Psoas muscle (tissue), 8 donors: ENCODE results near the gene GET4. TPM values are rescaled to one million over a fixed set of nuclear protein-coding genes. Genes with fewer than 3 reads are reported as not detected.

ENCODE experiments used
- ATAC-seq, 4 donors: fragments of 200-7000 bp; cut with Tn5 transposase; one replicate each; pipeline ENCODE4 v1.9.1; 2020; ENCODE audit warnings: moderate library complexity in 3 of 4, mild to moderate bottlenecking in 2 of 4
- DNase-seq, 2 donors: peaks; one replicate each; pipeline ENCODE4 v3.0.0-alpha.2; 2020
- H3K27ac ChIP-seq: fragments of 200-600 bp; one replicate; pipeline ENCODE4 v1.8.0; 2022
- H3K27me3 ChIP-seq, 3 donors: fragments of 200-600 bp in 1 of 3; one replicate each; pipeline versions ENCODE4 v1.6.1 to v1.8.0; 2013 to 2022; ENCODE audit warnings: low read length in 2 of 3, mild to moderate bottlenecking in 2 of 3, moderate library complexity in 1 of 3; ENCODE audit not compliant: insufficient read depth in 3 of 3
- H3K36me3 ChIP-seq, 2 donors: fragments of 200-600 bp in 1 of 2; one replicate each; pipeline versions ENCODE4 v1.6.1 to v1.8.0; 2013 to 2022; ENCODE audit warnings: low read depth in 1 of 2, mild to moderate bottlenecking in 1 of 2, moderate library complexity in 1 of 2; ENCODE audit not compliant: insufficient read depth in 1 of 2
- H3K4me1 ChIP-seq: fragments of 200-600 bp; one replicate; pipeline ENCODE4 v1.8.0; 2022
- H3K4me3 ChIP-seq: fragments of 200-600 bp; one replicate; pipeline ENCODE4 v1.8.0; 2022; ENCODE audit warnings: mild to moderate bottlenecking
- H3K9me3 ChIP-seq: fragments of 200-600 bp; one replicate; pipeline ENCODE4 v1.8.0; 2022
- WGBS, 3 donors: extraction: QIAGEN DNeasy Blood & Tissue Kit; methylation state at CpG; one replicate each; pipeline versions ENCODE4 v1.1.6 to v1.1.7; 2013; 5-methylcytosine and 5-hydroxymethylcytosine counted together
- intact Hi-C, 2 donors: fragments of 100-400 bp; cut with DNase I; formaldehyde crosslinking; loops; one replicate each; pipeline versions ENCODE4 v1.11.0 to v1.14.2; 2022
- polyA plus RNA-seq, 3 donors: library from polyadenylated mRNA; stranded (reverse); fragments of 200-250 nt; gene quantifications; one replicate each; pipeline ENCODE4 v1.2.3, GENCODE V29; 2013
- total RNA-seq, 4 donors: library from RNA; stranded (reverse); fragmentation: NEBNext Ultra II Directional in 2 of 4; extraction: Animal tissue kit (Norgen Biotek cat#: 25700) in 2 of 4; gene quantifications; one replicate each; pipeline versions ENCODE4 v1.2.1 to v1.2.4, GENCODE V29; 2021 to 2023
- TF ChIP-seq, protein P1 (sequence below): fragments of 200-600 bp; IDR thresholded peaks from one replicate; pipeline ENCODE4 v1.8.0; 2022; ENCODE audit warnings: antibody characterized with exemption
- donor health status: healthy with polysubstance abuse.
- donor health status: DM: no; HTN: no; CAD: no; lungs with moderate emphysema.
- donor health status: Bipolar disorder and iron deficiency.
- donor health status: healthy.
- donor health status: DM: yes; HTN: yes; CAD: no.
- donor health status: DM: no; HTN: no; CAD: no.
- donor health status: DM: no; HTN: no; CAD: no.
- donor health status: DM: yes; HTN: yes; CAD: no.

Gene GET4
- total and polyA plus RNA-seq, 7 donors, result 27.3 to 51.1 (median 36.8) TPM

- no peak for DNase-seq
- Histone ChIP-seq H3K27ac (no peak overlapping the region), H3K9me3 (no peaks in the 10 kb centered on the region), H3K36me3 (peaks cover 0 to 13% of the 10 kb centered on the region in 2 donors), H3K27me3 (peaks cover 0 to 22% (median 4%) of the 10 kb centered on the region in 3 donors), H3K4me1 (no peaks in the 10 kb centered on the region), H3K4me3 (no peak overlapping the region)
- WGBS, 3 donors, result 57 to 79% (median 65%) methylated on average over 8 of the region's 8 CpGs
- TF ChIP-seq, protein P1, sequence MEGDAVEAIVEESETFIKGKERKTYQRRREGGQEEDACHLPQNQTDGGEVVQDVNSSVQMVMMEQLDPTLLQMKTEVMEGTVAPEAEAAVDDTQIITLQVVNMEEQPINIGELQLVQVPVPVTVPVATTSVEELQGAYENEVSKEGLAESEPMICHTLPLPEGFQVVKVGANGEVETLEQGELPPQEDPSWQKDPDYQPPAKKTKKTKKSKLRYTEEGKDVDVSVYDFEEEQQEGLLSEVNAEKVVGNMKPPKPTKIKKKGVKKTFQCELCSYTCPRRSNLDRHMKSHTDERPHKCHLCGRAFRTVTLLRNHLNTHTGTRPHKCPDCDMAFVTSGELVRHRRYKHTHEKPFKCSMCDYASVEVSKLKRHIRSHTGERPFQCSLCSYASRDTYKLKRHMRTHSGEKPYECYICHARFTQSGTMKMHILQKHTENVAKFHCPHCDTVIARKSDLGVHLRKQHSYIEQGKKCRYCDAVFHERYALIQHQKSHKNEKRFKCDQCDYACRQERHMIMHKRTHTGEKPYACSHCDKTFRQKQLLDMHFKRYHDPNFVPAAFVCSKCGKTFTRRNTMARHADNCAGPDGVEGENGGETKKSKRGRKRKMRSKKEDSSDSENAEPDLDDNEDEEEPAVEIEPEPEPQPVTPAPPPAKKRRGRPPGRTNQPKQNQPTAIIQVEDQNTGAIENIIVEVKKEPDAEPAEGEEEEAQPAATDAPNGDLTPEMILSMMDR, result no peak
- peak in 2 of 4 donors; percentile 3 to 5 for ATAC-seq
- intact Hi-C loops, result no loop called here
These were observed 24.7 kb downstream of the GET4 start for GRCh38 chr7:901041-901387.

DNA sequence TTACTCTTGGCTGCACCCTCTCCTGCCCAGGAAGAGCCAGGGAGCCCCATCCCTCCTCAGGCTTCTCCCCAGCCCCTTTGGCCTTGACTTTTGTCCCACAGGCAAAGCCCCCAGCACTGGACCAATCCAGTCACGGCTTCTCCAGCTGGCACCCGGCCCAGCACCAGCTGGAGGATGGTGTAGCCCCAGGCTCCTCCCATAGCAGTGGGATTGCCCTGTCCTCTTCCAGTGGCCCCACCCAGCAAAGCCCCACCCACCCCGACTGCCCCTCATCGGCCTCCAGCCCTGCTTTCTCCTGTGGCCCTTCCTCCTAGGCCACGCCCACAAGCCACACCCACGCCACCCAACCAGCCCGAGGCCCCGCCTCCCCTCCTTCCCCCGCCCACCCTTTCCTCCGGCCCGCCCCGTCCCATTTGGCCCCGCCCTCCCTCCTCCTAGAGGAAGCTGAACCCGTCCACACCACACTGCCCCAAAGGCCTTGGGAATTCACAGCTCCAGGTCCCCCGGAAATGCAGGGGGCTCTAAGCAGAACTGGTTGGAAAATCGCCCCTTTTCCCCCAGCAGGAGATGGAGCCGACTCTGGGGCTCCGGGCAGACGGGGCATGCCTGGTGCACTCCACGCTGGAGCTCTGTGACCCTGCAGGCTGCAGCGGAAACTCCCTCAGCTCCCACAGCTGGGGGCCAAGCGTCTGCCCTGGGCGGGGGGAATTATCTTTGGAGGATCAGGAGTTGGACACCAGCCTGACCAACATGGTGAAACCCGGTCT lies 25.2 kb downstream of the GET4 start:
- H3K27ac ChIP-seq, result no peak overlapping the region
- 13 to 19% (median 16%) methylated on average over 20 to 24 of the region's 24 CpGs for whole genome bisulfite sequencing, 3 donors
- H3K27me3 ChIP-seq, result peaks cover 0 to 22% (median 4%) of the 10 kb centered on the region in 3 donors
- H3K36me3 ChIP-seq, result peaks cover 0 to 7% of the 10 kb centered on the region in 2 donors
- intact Hi-C loops, result no loop called here
- no peak overlapping the region for H3K4me3 ChIP-seq
- no peaks in the 10 kb centered on the region for H3K9me3 ChIP-seq
- ATAC-seq (peak; percentile 28 to 66 (median 45)), DNase-seq (peak; percentile 80 to 86)
- TF ChIP-seq, protein P1, result no peak
- H3K4me1 ChIP-seq, result no peaks in the 10 kb centered on the region

DNA sequence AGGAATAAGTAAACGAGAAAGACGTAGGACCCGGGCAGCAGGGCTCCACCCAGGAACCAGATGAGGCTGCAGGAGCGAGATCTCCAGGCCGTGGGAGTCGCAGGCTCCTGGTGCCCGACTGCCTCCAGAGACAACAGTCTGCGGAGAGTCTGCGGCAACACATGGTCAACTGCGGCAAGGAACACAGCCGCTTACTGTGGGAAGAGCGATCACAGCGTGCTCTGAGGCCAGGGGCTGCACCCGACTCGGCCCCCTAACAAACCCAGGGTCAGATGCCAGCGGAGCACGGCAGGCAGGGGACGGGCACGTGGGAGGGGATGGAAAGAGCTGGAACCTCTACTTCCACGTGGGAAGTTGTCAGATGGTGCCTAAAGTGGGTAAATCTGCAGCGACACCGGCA lies 26.6 kb downstream of the GET4 start:
- no peak overlapping the region for H3K4me3 ChIP-seq
- no peaks in the 10 kb centered on the region for H3K36me3 ChIP-seq
- intact Hi-C loops, result no loop called here
- H3K27ac ChIP-seq, result no peak overlapping the region
- H3K4me1 ChIP-seq, result no peaks in the 10 kb centered on the region
- DNase-seq (no peak), ATAC-seq (no peak)
- peaks cover 0 to 30% (median 4%) of the 10 kb centered on the region in 3 donors for H3K27me3 ChIP-seq
- TF ChIP-seq, protein P1, result no peak
- 67 to 78% (median 75%) methylated on average over 22 of the region's 22 CpGs for WGBS, 3 donors
- H3K9me3 ChIP-seq, result no peaks in the 10 kb centered on the region

DNA sequence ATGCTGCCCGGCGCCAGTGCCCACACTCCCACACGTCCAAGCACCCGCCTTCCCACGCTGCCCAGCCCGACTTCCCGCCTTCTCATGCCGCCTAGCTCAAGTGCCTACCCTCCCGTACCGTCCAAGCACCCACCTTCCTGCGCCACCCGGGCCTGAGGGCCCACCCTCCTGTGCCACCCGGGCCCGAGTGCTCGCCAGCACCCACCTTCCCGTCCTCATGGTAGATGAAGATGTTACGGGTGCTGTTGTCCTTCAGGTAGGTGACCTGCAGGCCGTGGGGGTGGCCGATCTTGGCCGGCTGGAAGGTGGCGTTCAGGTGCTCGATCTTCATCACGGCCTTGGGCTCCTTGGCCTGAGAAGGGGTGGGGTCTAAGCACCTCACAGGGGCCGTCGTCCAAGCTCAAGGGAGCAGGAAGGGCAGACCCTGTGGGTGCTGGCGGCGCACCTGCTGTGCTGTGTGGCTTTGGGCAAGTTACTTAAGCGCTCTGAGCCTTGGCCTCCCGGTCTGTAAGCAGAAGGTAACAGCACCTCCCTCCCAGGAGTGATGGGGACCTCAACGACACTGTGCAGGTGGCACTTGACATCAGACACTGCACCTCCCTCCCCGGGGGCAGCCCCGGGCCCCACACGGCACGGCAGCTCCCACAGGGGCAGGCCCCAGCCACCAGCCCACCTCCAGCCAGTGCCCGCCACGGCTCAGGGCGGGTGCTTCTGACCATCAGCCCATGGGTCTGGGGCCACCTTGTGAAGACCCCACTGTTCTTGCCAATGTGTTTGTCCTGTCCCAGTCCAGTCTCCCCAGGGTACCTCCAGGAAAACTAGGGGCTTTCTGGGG lies 27.8 kb downstream of the GET4 start:
- DNase-seq, result no peak
- WGBS, 3 donors, result 63 to 71% (median 67%) methylated on average over 35 to 37 of the region's 37 CpGs
- intact Hi-C loops, result no loop called here
- no peak overlapping the region for H3K27ac ChIP-seq
- ATAC-seq, result no peak
- no peak overlapping the region for H3K4me3 ChIP-seq
- H3K27me3 ChIP-seq, result peaks cover 0 to 37% (median 4%) of the 10 kb centered on the region in 3 donors
- H3K36me3 ChIP-seq, result no peaks in the 10 kb centered on the region
- TF ChIP-seq, protein P1, result no peak
- H3K9me3 ChIP-seq, result no peaks in the 10 kb centered on the region
- H3K4me1 ChIP-seq, result no peaks in the 10 kb centered on the region
